AG10803 (cell line): ENCODE results near the gene FNBP1.
A peak's percentile ranks its signal among the peaks of the same experiment; 100 is the strongest.
"Not testable (repeated sequence)": the region's sequence is repeated elsewhere in the genome, so short reads cannot be mapped to it uniquely, and the experiment has no call there.

Source experiments
- DNase-seq: peaks from one replicate; pipeline ENCODE4 v3.0.0; 2010; ENCODE audit warnings: low read depth
- H3K4me3 ChIP-seq: 2 replicates; pipeline ENCODE4 v1.5.1; 2011; ENCODE audit warnings: mild to moderate bottlenecking, low read length, control low read depth
- TF ChIP-seq, protein P1 (sequence below): conservative IDR thresholded peaks from 2 replicates; pipeline ENCODE4 v1.5.1; 2011; ENCODE audit warnings: mild to moderate bottlenecking, low read length, control low read depth, inconsistent platforms

The FNBP1 gene

DNA sequence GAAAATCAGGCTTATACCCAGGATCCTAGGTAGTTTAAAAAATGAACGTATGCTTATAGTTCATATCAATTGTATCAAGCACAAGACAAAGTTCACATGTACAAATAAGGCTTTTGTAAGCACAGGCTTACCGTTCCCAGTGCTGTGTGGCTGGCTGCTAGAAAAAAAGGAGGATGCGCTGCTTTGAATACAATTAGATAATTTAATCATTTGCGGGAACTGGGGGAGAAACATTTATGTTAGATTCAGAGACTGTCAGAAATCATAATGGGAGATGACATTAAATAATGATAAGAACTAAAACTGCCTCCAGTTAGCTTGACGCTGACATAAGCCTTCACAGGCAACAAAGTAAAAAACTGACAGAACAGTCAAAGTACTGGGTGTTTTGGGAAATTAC is 93.2 kb downstream of the FNBP1 start:
- H3K4me3 ChIP-seq = no peak overlapping the region
- DNase-seq = no peak
- TF ChIP-seq, protein P1, sequence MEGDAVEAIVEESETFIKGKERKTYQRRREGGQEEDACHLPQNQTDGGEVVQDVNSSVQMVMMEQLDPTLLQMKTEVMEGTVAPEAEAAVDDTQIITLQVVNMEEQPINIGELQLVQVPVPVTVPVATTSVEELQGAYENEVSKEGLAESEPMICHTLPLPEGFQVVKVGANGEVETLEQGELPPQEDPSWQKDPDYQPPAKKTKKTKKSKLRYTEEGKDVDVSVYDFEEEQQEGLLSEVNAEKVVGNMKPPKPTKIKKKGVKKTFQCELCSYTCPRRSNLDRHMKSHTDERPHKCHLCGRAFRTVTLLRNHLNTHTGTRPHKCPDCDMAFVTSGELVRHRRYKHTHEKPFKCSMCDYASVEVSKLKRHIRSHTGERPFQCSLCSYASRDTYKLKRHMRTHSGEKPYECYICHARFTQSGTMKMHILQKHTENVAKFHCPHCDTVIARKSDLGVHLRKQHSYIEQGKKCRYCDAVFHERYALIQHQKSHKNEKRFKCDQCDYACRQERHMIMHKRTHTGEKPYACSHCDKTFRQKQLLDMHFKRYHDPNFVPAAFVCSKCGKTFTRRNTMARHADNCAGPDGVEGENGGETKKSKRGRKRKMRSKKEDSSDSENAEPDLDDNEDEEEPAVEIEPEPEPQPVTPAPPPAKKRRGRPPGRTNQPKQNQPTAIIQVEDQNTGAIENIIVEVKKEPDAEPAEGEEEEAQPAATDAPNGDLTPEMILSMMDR = no peak

DNA sequence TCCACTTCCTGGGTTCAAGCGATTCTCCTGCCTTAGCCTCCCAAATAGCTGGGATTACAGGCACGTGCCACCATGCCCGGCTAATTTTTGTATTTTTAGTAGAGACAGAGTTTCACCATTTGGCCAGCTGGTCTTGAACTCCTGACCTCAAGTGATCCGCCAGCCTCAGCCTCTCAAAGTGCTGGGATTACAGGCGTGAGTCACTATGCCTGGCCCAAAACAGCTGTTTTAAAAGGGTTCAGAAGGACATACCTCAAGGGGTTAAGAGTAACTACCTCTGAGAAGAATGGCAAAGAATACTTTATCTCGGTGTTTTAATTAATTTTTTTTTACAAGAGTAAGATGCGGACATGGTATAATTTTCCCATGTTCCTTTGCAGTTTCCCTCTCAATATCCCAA is 94.4 kb downstream of the FNBP1 start:
- not testable (repeated sequence) for H3K4me3 ChIP-seq, DNase-seq

DNA sequence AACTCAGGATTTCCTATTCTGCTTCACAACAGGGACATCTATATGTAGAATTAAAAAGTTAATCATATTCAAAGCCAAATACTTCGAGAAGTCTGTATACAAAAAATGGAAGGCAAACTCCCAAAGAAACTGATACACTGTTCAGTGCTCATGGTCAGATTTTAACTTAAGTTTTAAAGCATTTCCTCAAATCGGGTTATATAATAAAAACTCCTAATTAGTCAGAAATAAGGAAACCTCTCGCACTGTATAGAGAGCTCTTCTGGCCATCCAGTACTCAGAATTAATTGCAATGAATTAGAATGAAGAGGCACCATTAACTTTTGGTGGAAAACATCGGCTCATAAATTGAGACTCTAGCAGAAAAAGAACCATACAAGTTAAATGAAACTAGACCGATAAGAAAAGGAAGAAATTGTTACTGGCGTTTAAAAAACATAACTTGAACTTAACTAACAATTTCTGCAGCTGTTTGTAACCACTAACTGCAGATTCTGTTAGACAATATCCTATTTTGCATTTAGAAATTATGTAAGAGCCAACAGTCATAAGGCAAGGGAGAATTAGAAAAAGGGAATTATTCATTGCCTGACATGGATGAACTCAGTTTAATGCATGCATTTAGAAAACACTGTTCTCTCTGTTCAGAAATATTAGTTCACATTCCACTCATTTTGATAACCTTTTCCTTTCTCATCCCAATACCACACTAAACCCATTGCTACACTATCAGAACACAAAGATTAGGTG is 96.6 kb downstream of the FNBP1 start:
- no peak for DNase-seq
- no peak overlapping the region for H3K4me3 ChIP-seq
- TF ChIP-seq, protein P1 = no peak

DNA sequence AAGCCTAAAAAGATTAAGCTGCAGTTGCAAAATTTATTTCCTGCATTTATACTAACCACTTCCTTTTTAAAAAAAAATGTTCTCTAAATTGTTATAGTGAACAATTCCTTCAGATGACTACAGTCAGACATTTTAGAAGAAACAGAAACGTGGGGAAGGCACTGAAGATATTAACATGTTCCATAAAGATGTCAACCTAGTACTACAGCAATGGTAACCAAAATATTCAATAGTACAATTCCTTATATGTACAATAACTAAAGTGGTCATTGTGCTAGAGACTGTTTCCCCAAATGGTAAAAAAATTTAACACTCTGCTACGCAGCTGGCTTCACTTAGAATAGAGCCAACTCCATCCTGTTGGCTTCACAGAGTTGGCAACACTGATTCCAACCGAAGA is 97.7 kb downstream of the FNBP1 start:
- H3K4me3 ChIP-seq = no peak overlapping the region
- TF ChIP-seq, protein P1 = no peak
- DNase-seq = peak; percentile 33

DNA sequence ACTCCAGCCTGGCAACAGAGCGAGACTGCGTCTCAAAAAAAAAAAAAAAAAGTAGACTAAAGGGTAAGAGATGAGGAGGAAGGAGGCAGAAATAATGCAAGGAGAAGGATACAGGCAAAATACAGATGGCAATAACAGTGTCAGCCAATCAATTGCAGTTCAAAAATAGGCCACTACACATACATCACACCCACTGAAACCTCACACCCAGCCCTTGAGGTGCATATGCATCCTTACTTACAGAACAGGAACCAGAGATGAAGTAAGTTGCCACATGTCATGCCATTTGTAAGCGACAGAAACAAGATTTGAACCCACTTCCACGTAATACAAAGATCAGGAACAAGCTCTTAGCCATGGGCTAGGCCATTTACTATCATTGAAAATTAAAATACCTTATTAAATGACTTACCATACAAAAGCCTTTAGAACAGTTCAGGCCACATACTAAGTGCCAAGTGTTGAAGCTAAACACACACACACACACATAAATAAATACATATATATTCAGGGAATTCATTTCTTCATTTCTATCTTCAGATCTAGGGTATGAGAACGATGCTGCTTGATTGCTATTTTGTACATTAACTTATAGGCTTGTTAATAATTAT is 98.4 kb downstream of the FNBP1 start:
- no peak overlapping the region for H3K4me3 ChIP-seq
- DNase-seq = no peak
- TF ChIP-seq, protein P1 = no peak

DNA sequence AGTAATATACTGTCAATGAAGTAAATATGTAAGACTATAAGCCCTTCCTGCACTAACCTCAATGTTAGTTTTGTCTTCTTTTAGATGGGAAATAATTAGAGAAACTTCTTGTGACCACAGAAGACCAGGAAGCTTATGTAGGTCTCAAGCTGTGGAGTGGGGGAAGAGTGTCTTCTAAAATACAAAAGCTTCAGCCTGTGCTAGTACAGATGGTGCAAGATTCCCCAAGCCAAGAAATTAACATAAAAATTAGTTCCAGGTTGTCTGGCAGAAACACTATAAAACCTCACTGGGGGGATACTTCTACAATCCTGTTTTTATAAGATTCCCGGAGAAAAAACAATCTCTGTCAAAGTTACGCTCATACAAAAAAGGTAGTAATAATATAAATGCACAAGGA is 103.6 kb downstream of the FNBP1 start:
- no peak overlapping the region for H3K4me3 ChIP-seq
- TF ChIP-seq, protein P1 = no peak
- peak; percentile 73 for DNase-seq

DNA sequence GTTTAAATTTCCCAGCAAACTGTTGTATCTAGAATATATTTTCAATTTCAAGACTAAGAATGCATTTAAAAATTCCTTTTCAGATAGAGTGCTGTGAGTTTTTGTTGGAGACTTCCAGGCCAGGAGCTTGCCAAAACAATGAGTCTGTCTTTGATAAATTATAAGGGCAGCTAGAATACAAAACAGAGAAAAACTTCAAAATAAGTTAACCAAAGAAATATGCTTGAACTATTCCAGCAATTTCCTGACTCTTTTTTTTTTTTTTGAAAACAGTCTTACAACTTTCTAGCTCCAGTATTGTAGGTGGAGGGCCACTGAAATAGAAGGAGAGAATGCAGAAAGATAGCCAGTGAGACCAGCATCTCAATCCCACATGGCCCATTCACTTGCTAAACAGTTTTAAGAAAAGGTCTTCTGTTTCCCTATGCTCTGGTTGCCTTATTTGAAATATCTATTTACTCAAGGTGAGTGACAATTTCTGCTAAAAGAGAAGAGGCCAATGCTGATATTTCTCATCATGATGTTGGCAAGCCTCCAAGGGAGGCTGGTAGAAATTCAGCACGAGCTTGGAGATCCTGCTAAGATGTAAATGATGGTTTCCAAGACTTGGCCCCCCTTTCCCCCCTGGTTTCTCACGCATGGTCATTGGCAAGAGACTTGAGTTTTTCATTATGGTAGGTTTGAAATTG is 104.6 kb downstream of the FNBP1 start:
- no peak overlapping the region for H3K4me3 ChIP-seq
- TF ChIP-seq, protein P1 = no peak
- peak; percentile 94 for DNase-seq

DNA sequence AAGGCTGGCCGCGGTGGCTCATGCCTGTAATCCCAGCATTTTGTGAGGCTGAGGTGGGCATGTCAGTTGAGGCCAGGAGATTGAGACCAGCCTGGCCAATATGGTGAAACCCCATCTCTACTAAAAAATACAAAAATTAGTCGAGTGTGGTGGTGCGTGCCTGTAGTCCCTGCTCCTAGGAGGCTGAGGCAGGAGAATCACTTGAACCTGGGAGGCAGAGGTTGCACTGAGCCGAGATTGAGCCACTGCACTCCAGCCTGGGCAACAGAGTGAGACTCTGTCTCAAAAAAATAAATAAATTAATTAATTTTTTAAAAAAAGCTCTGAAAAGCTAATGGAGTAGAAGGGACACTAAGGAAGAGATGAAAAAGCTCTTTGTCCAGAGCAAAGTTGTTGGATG is 105.1 kb downstream of the FNBP1 start:
- DNase-seq, H3K4me3 ChIP-seq: not testable (repeated sequence)
